ENCODE data around the gene TMEM50B.
"Not testable (repeated sequence)": the region's sequence is repeated elsewhere in the genome, so short reads cannot be mapped to it uniquely, and the experiment has no call there.

TMEM50B gene

GRCh38 chr21:33478182-33478581 is 1.6 kb downstream of the TMEM50B start:
- DNase-seq (ENCODE audit: low read depth in 2 of 2): no peak

GRCh38 chr21:33477066-33477465 is 2.7 kb downstream of the TMEM50B start:
- DNase-seq (ENCODE audit: low read depth in 2 of 2): no peak

GRCh38 chr21:33473344-33473743 is 6.4 kb downstream of the TMEM50B start:
- no peak for DNase-seq (ENCODE audit: low read depth in 2 of 2)

GRCh38 chr21:33470701-33471100 is 9.1 kb downstream of the TMEM50B start:
- DNase-seq (ENCODE audit: low read depth in 2 of 2): no peak

GRCh38 chr21:33469183-33469582 is 10.6 kb downstream of the TMEM50B start:
- DNase-seq (ENCODE audit: low read depth in 2 of 2): not testable (repeated sequence)

GRCh38 chr21:33461538-33462250 is 18.1 kb downstream of the TMEM50B start:
- no peak for DNase-seq (ENCODE audit: low read depth in 2 of 2)

- DNase-seq (ENCODE audit: low read depth in 2 of 2): no peak
Observed at GRCh38 chr21:33458861-33459260, 20.9 kb downstream of the TMEM50B start.

- no peak for DNase-seq (ENCODE audit: low read depth in 2 of 2)
Observed at GRCh38 chr21:33455686-33456446, 23.9 kb downstream of the TMEM50B start.

- DNase-seq (ENCODE audit: low read depth in 2 of 2): no peak
Observed at GRCh38 chr21:33452362-33452761, 27.4 kb downstream of the TMEM50B start.

GRCh38 chr21:33451634-33452071 is 28.1 kb downstream of the TMEM50B start:
- no peak for DNase-seq (ENCODE audit: low read depth in 2 of 2)

- DNase-seq (ENCODE audit: low read depth in 2 of 2): no peak
Observed at GRCh38 chr21:33449616-33450015, 30.2 kb downstream of the TMEM50B start.

GRCh38 chr21:33446620-33447019 is 33.2 kb downstream of the TMEM50B start:
- not testable (repeated sequence) for DNase-seq (ENCODE audit: low read depth in 2 of 2)

- DNase-seq (ENCODE audit: low read depth in 2 of 2): no peak
Observed at GRCh38 chr21:33444499-33444898, 35.3 kb downstream of the TMEM50B start.

GRCh38 chr21:33443194-33443593 is 36.6 kb downstream of the TMEM50B start:
- DNase-seq (ENCODE audit: low read depth in 2 of 2): no peak

- DNase-seq (ENCODE audit: low read depth in 2 of 2): no peak
Observed at GRCh38 chr21:33441489-33442477, 38.0 kb downstream of the TMEM50B start.

- no peak for DNase-seq (ENCODE audit: low read depth in 2 of 2)
Observed at GRCh38 chr21:33437140-33437539, 42.6 kb downstream of the TMEM50B start.

- DNase-seq (ENCODE audit: low read depth in 2 of 2): peak in 1 of 2 donors; percentile 2
Observed at GRCh38 chr21:33434770-33435360, 44.9 kb downstream of the TMEM50B start.

GRCh38 chr21:33433425-33434114 is 46.2 kb downstream of the TMEM50B start:
- no peak for DNase-seq (ENCODE audit: low read depth in 2 of 2)

- DNase-seq (ENCODE audit: low read depth in 2 of 2): no peak
Observed at GRCh38 chr21:33433001-33433400, 46.8 kb downstream of the TMEM50B start.

GRCh38 chr21:33432496-33432895 is 47.3 kb downstream of the TMEM50B start:
- no peak for DNase-seq (ENCODE audit: low read depth in 2 of 2)

GRCh38 chr21:33430858-33431257 is 48.9 kb downstream of the TMEM50B start:
- DNase-seq (ENCODE audit: low read depth in 2 of 2): no peak

Measured in stimulated activated CD8-positive, alpha-beta memory T cell treated with anti-CD3 and anti-CD28 coated beads, Interleukin-7, amount 100 ng/mL, for 4 hours (primary cell).